ENCODE data around the gene GCGR. TPM values are rescaled to one million over a fixed set of nuclear protein-coding genes. Genes with fewer than 3 reads are reported as not detected.

Gene GCGR
- total and polyA plus RNA-seq, 2 experiments from 2014 or later: 0.17 to 0.23 TPM

DNA sequence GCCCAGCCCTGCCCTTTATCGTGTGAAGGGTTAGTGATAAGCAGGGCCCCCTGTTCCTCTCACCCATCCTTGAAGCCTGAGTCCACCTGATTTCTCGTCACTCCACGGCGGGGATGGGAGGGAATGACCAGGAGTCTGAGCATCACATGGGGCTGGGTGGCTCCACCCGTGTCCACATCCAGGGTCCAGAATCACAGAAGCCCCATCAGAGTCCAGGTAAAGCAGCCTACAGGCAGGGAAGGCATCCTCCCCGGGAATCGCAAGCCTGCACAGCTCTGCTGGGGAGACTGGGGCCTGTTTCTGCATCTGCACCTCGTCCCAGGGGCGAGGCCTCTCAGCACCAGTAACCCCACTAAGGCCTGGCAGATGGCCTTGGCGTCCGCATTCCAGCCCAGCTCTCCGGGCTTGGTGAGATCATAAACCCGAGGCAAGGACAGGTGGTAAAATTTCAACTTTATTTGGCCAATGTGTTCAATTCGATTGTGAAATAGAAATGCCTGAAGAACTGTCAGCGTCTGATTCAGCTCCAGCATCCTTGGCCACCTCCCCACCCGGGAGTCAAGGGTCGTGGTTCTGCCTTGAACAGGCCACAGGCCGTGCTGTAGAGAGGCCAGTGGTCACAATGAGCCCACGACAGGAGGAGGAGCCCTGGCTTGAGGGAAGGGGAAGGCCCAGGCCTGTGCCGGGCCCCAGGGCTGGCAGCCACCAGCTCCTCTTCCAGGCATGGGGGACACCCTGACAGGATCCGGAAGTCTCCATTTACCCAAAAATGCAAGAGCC lies 39.0 kb downstream of the GCGR start:
- no peaks in the 10 kb centered on the region for H3K9me3 Mint-ChIP-seq
- Histone ChIP-seq H3K79me2 (replicated peaks; ENCODE audit: insufficient read depth) (no peaks in the 10 kb centered on the region), H3F3A (replicated peaks; ENCODE audit: low read depth) (0 out of 2 replicates have a peak, but pooled peaks cover 8% of the 10 kb centered on the region), H3K27ac (ENCODE audit: low read depth) (0 out of 2 replicates have a peak overlapping the region, but pooled peaks have one; percentile 50), H3K36me3 (ENCODE audit: insufficient read depth) (peaks cover 7% of the 10 kb centered on the region; the same call in 1 of the 2 replicates), H3K4me1 (ENCODE audit: insufficient read depth) (no peaks in the 10 kb centered on the region), H3K4me3 (no peak overlapping the region), H4K20me1 (replicated peaks; ENCODE audit: insufficient read depth) (peaks cover 6% of the 10 kb centered on the region; the same call in 1 of the 2 replicates), H3K4me2 (no peak overlapping the region), H3K9me2 (ENCODE audit: insufficient read depth) (no peaks in the 10 kb centered on the region), H3K27me3 (ENCODE audit: insufficient read depth) (no peaks in the 10 kb centered on the region), H2AFZ (no peak overlapping the region)
- H3K4me1 Mint-ChIP-seq: peaks cover 2% of the 10 kb centered on the region; the same call in 1 of the 3 replicates
- H3K4me3 Mint-ChIP-seq: no peak overlapping the region
- no peak overlapping the region for H3K27ac Mint-ChIP-seq
- DNase-seq (ENCODE audit: low spot score): no peak
- ATAC-seq: no peak
- peaks cover 31% of the 10 kb centered on the region for H3K36me3 Mint-ChIP-seq (ENCODE audit: low read depth)
- H3K27me3 Mint-ChIP-seq (ENCODE audit: insufficient read depth, low read depth, poor library complexity): no peaks in the 10 kb centered on the region
- TF ChIP-seq EZH2 (IDR thresholded peaks at IDR 0.05; ENCODE audit: low read depth, unreplicated experiment): no peak
- TF ChIP-seq ZNF114 (CRISPR knock-in tag; IDR thresholded peaks at IDR 0.05): no peak
- no peak for TF ChIP-seq STAT1 (IDR thresholded peaks at IDR 0.05; ENCODE audit: unreplicated experiment)
- TF ChIP-seq, protein P1, sequence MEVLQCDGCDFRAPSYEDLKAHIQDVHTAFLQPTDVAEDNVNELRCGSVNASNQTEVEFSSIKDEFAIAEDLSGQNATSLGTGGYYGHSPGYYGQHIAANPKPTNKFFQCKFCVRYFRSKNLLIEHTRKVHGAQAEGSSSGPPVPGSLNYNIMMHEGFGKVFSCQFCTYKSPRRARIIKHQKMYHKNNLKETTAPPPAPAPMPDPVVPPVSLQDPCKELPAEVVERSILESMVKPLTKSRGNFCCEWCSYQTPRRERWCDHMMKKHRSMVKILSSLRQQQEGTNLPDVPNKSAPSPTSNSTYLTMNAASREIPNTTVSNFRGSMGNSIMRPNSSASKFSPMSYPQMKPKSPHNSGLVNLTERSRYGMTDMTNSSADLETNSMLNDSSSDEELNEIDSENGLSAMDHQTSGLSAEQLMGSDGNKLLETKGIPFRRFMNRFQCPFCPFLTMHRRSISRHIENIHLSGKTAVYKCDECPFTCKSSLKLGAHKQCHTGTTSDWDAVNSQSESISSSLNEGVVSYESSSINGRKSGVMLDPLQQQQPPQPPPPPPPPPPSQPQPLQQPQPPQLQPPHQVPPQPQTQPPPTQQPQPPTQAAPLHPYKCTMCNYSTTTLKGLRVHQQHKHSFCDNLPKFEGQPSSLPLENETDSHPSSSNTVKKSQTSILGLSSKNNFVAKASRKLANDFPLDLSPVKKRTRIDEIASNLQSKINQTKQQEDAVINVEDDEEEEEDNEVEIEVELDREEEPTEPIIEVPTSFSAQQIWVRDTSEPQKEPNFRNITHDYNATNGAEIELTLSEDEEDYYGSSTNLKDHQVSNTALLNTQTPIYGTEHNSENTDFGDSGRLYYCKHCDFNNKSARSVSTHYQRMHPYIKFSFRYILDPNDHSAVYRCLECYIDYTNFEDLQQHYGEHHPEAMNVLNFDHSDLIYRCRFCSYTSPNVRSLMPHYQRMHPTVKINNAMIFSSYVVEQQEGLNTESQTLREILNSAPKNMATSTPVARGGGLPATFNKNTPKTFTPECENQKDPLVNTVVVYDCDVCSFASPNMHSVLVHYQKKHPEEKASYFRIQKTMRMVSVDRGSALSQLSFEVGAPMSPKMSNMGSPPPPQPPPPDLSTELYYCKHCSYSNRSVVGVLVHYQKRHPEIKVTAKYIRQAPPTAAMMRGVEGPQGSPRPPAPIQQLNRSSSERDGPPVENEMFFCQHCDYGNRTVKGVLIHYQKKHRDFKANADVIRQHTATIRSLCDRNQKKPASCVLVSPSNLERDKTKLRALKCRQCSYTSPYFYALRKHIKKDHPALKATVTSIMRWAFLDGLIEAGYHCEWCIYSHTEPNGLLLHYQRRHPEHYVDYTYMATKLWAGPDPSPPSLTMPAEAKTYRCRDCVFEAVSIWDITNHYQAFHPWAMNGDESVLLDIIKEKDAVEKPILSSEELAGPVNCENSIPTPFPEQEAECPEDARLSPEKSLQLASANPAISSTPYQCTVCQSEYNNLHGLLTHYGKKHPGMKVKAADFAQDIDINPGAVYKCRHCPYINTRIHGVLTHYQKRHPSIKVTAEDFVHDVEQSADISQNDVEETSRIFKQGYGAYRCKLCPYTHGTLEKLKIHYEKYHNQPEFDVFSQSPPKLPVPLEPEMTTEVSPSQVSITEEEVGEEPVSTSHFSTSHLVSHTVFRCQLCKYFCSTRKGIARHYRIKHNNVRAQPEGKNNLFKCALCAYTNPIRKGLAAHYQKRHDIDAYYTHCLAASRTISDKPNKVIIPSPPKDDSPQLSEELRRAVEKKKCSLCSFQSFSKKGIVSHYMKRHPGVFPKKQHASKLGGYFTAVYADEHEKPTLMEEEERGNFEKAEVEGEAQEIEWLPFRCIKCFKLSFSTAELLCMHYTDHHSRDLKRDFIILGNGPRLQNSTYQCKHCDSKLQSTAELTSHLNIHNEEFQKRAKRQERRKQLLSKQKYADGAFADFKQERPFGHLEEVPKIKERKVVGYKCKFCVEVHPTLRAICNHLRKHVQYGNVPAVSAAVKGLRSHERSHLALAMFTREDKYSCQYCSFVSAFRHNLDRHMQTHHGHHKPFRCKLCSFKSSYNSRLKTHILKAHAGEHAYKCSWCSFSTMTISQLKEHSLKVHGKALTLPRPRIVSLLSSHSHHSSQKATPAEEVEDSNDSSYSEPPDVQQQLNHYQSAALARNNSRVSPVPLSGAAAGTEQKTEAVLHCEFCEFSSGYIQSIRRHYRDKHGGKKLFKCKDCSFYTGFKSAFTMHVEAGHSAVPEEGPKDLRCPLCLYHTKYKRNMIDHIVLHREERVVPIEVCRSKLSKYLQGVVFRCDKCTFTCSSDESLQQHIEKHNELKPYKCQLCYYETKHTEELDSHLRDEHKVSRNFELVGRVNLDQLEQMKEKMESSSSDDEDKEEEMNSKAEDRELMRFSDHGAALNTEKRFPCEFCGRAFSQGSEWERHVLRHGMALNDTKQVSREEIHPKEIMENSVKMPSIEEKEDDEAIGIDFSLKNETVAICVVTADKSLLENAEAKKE (CRISPR knock-in tag; IDR thresholded peaks at IDR 0.05): no peak
- TF ChIP-seq, protein P2, sequence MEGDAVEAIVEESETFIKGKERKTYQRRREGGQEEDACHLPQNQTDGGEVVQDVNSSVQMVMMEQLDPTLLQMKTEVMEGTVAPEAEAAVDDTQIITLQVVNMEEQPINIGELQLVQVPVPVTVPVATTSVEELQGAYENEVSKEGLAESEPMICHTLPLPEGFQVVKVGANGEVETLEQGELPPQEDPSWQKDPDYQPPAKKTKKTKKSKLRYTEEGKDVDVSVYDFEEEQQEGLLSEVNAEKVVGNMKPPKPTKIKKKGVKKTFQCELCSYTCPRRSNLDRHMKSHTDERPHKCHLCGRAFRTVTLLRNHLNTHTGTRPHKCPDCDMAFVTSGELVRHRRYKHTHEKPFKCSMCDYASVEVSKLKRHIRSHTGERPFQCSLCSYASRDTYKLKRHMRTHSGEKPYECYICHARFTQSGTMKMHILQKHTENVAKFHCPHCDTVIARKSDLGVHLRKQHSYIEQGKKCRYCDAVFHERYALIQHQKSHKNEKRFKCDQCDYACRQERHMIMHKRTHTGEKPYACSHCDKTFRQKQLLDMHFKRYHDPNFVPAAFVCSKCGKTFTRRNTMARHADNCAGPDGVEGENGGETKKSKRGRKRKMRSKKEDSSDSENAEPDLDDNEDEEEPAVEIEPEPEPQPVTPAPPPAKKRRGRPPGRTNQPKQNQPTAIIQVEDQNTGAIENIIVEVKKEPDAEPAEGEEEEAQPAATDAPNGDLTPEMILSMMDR (conservative IDR thresholded peaks at IDR 0.05; ENCODE audit: low read depth in 2 of 2): no peak
- TF ChIP-seq CREB1 (CRISPR knock-in tag; IDR thresholded peaks at IDR 0.05; ENCODE audit: low read depth): no peak
- no peak for TF ChIP-seq POLR2AphosphoS5 (IDR thresholded peaks at IDR 0.05; ENCODE audit: low read depth)
- TF ChIP-seq, protein P3, sequence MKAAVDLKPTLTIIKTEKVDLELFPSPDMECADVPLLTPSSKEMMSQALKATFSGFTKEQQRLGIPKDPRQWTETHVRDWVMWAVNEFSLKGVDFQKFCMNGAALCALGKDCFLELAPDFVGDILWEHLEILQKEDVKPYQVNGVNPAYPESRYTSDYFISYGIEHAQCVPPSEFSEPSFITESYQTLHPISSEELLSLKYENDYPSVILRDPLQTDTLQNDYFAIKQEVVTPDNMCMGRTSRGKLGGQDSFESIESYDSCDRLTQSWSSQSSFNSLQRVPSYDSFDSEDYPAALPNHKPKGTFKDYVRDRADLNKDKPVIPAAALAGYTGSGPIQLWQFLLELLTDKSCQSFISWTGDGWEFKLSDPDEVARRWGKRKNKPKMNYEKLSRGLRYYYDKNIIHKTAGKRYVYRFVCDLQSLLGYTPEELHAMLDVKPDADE (IDR thresholded peaks at IDR 0.05): no peak
- no peak for TF ChIP-seq ZNF331 (CRISPR knock-in tag; IDR thresholded peaks at IDR 0.05; ENCODE audit: low read depth)

Measured in GM23338 (cell line).